Measurements from ENCODE around the gene PCK2.

PCK2 gene

DNA sequence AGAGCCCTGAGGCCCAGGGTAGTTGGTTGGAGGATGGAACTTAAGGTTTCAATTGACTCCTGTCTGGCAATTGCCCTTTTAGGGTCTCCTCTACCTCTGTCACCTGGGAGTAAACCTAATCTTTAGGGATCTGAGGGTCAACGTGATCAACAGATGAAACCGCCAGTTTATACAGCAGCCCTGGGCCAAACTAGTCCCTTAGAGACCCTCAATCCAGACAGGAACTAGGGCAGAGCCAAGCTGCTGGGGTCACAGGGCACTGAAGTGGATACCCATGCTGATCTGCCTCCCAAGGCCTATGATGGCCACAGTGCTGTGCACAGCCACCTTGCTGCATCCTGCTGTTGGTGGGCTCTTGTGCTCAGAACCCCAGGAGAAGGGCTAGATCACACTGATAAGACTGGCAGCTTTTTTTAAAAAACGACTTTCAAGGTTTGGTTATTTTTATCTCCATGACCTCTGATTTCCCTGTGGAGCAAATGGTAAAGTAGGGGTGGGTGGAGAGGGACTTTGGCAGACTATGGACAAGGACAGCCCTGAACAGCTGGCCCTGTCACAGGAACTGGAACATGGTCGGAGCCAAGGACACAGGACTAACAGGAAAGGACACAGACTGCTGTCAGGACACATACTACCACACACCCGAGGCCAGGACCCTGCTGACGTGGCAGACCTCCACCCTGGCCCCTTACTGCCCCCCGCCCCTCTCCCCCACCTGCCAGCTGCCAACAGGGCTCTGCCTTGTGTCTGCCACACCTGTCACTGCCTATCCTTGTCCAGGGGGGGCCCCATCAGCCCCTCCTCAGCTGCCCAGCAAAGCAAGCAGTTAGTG, 36.8 kb downstream of the PCK2 start (continued):
- TF ChIP-seq ZNF362 (tag by site-specific recombination; IDR thresholded peaks at IDR 0.05) (no peak), ZNF121 (tag by site-specific recombination; IDR thresholded peaks at IDR 0.05) (no peak), ZNF629 (tag by site-specific recombination; IDR thresholded peaks at IDR 0.05) (no peak), SCRT1 (tag by site-specific recombination; IDR thresholded peaks at IDR 0.05; ENCODE audit: borderline replicate concordance) (no peak)

DNA sequence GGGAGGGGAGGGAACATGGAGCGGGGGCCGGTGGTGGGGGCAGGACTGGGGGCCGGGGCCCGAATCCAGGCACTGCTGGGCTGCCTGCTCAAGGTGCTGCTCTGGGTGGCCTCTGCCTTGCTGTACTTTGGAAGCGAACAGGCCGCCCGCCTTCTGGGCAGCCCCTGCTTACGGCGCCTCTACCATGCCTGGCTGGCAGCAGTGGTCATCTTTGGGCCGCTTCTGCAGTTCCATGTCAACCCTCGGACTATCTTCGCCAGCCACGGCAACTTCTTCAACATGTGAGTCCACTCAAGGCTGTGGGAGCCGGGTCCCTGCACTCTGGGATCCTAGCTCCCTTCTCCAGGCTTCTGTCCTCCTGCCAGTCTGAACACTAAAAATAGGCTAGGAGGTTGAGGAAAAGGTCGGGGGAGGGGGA, 37.4 kb downstream of the PCK2 start:
- ChIA-PET CTCF (no interaction called here), POLR2A (no interaction called here)
- Histone ChIP-seq H3K4me1 (ENCODE audit: control insufficient read depth, insufficient read depth, low read length) (no peaks in the 10 kb centered on the region), H3K9me3 (ENCODE audit: control insufficient read depth, insufficient read depth, low read depth, low read length) (no peaks in the 10 kb centered on the region), H3K4me3 (ENCODE audit: low read depth, low read length) (no peak overlapping the region), H3K27ac (ENCODE audit: extremely low read depth, low read depth, low read length) (no peak overlapping the region), H3K36me3 (ENCODE audit: control insufficient read depth in 2 of 2, insufficient read depth in 1 of 2, low read length in 2 of 2) (no peaks in the 10 kb centered on the region)
- TF ChIP-seq ZNF555 (tag by site-specific recombination; conservative IDR thresholded peaks at IDR 0.05): no peak
- no peak for TF ChIP-seq ZSCAN5A (tag by site-specific recombination; IDR thresholded peaks at IDR 0.05)
- no peak for TF ChIP-seq ZNF707 (tag by site-specific recombination; IDR thresholded peaks at IDR 0.05)
- TF ChIP-seq, protein P1, sequence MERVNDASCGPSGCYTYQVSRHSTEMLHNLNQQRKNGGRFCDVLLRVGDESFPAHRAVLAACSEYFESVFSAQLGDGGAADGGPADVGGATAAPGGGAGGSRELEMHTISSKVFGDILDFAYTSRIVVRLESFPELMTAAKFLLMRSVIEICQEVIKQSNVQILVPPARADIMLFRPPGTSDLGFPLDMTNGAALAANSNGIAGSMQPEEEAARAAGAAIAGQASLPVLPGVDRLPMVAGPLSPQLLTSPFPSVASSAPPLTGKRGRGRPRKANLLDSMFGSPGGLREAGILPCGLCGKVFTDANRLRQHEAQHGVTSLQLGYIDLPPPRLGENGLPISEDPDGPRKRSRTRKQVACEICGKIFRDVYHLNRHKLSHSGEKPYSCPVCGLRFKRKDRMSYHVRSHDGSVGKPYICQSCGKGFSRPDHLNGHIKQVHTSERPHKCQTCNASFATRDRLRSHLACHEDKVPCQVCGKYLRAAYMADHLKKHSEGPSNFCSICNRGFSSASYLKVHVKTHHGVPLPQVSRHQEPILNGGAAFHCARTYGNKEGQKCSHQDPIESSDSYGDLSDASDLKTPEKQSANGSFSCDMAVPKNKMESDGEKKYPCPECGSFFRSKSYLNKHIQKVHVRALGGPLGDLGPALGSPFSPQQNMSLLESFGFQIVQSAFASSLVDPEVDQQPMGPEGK (tag by site-specific recombination; IDR thresholded peaks at IDR 0.05): no peak
- TF ChIP-seq ZNF350 (tag by site-specific recombination; IDR thresholded peaks at IDR 0.05): no peak
- TF ChIP-seq ZNF704 (tag by site-specific recombination; IDR thresholded peaks at IDR 0.05): no peak
- no peak for TF ChIP-seq MEIS1 (CRISPR knock-in tag; IDR thresholded peaks at IDR 0.05; ENCODE audit: borderline replicate concordance)
- no peak for TF ChIP-seq ZNF664 (tag by site-specific recombination; IDR thresholded peaks at IDR 0.05)
- TF ChIP-seq ZNF600 (tag by site-specific recombination; IDR thresholded peaks at IDR 0.05): no peak

- Histone ChIP-seq H3K4me3 (ENCODE audit: low read depth, low read length) (no peak overlapping the region), H3K27ac (ENCODE audit: extremely low read depth, low read depth, low read length) (no peak overlapping the region), H3K9me3 (ENCODE audit: control insufficient read depth, insufficient read depth, low read depth, low read length) (no peaks in the 10 kb centered on the region), H3K4me1 (ENCODE audit: control insufficient read depth, insufficient read depth, low read length) (no peaks in the 10 kb centered on the region; the same call in 1 of the 2 replicates), H3K36me3 (ENCODE audit: control insufficient read depth in 2 of 2, insufficient read depth in 1 of 2, low read length in 2 of 2) (peaks cover 0 to under 1% of the 10 kb centered on the region in 2 experiments; a peak in 1 of 3 replicates)
- ChIA-PET CTCF (interaction anchor here (1.0 kb wide), 1 partner anchor 23 kb away, joined by 5 read pairs; no protein-coding TSS in a partner anchor), POLR2A (interaction anchor here (0.9 kb wide), 1 partner anchor 38 kb away, joined by 3 read pairs; the partner anchor contains the start of gene PCK2)
- TF ChIP-seq KLF10 (tag by site-specific recombination; IDR thresholded peaks at IDR 0.05) (no peak), ZBTB8A (tag by site-specific recombination; IDR thresholded peaks at IDR 0.05) (no peak), ZFP3 (tag by site-specific recombination; IDR thresholded peaks at IDR 0.05; ENCODE audit: low read depth) (no peak), ZNF391 (tag by site-specific recombination; IDR thresholded peaks at IDR 0.05; ENCODE audit: borderline replicate concordance, low read depth) (no peak), ZNF704 (tag by site-specific recombination; IDR thresholded peaks at IDR 0.05) (no peak), ZNF561 (tag by site-specific recombination; IDR thresholded peaks at IDR 0.05; ENCODE audit: borderline replicate concordance) (no peak), ZBTB1 (tag by site-specific recombination; IDR thresholded peaks at IDR 0.05) (no peak), ZBTB10 (tag by site-specific recombination; IDR thresholded peaks at IDR 0.05) (no peak), ZNF248 (tag by site-specific recombination; IDR thresholded peaks at IDR 0.05) (no peak), GLIS1 (tag by site-specific recombination; IDR thresholded peaks at IDR 0.05) (no peak)
Observed at GRCh38 chr14:24132061-24132685, 38.1 kb downstream of the PCK2 start.

All from HEK293 (cell line).